Neural crest cell (in vitro differentiated cells): ENCODE results near the gene FLYWCH2. TPM values are rescaled to one million over a fixed set of nuclear protein-coding genes. Genes with fewer than 3 reads are reported as not detected.
"Not testable (repeated sequence)": the region's sequence is repeated elsewhere in the genome, so short reads cannot be mapped to it uniquely, and the experiment has no call there.

ENCODE experiments used
- DNase-seq: peaks from one replicate; pipeline ENCODE4 v3.0.0; 2021; ENCODE audit warnings: low read depth, mixed read lengths, low spot score
- H3K27ac Mint-ChIP-seq: one replicate; pipeline ENCODE4 v1.8.0; 2021; ENCODE audit warnings: mild to moderate bottlenecking, mixed read lengths; ENCODE audit not compliant: unreplicated experiment
- H3K27me3 Mint-ChIP-seq: 2 replicates; pipeline ENCODE4 v1.8.0; 2021; ENCODE audit warnings: low read depth, mild to moderate bottlenecking, mixed read lengths
- H3K36me3 Mint-ChIP-seq: 2 replicates; pipeline ENCODE4 v1.8.0; 2021; ENCODE audit warnings: low read depth, mild to moderate bottlenecking, mixed read lengths
- H3K4me1 Mint-ChIP-seq: 2 replicates; pipeline ENCODE4 v1.8.0; 2021; ENCODE audit warnings: mixed read lengths
- H3K4me3 Mint-ChIP-seq: one replicate; pipeline ENCODE4 v1.8.0; 2021; ENCODE audit warnings: mild to moderate bottlenecking, mixed read lengths
- H3K9me3 Mint-ChIP-seq: 2 replicates; pipeline ENCODE4 v1.8.0; 2021; ENCODE audit warnings: mixed read lengths
- total RNA-seq: library from RNA; stranded (reverse); gene quantifications from 2 replicates; pipeline ENCODE4 v1.2.1, GENCODE V29; 2021
- TF ChIP-seq, protein P1 (sequence below): fragments of 200-600 bp; sonication (generic); conservative IDR thresholded peaks from 2 replicates; pipeline ENCODE4 v1.5.0; 2021; ENCODE audit warnings: antibody characterized with exemption, mild to moderate bottlenecking

The FLYWCH2 gene
- total RNA-seq, 1 donor from 2014 or later: 32.3 TPM

DNA sequence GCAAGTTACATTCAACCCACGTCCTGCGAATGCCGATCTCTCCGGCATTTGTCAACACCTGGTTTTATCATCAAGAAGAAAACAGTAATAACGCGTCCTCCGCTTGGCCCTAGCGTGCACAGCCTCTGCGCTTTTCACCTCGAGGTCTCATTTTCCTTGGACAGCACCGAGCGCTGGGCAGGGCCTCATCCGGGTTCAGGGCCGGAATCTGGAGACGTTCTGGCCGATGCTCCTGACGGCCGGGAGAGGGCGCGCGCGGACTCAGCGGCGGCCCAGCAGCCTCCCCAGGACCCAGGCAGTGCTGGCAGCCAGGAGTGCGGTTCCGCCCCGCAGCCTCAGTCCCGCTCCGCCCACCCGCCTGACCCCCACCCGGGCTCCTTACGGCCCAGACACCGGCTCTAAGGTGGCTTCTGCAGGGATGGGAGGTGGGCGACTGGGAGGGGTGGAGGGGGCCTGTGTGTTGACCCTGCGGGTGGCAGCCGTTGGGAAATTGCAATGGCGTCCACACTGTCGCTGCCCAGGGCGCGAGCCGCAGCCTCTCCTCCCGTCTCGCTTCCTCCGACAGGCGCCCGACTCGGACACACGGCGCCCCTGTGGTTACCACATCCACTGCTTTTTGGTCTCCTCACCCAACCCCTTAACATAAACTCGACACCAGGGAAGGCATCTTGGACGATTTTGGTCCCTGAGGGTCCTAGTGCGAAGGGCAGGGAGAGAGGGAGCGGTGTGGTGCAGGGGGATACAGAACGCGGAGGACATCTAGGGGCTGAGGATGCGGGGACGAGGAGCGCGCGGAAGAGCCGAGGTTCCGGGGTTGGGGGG is 21.3 kb downstream of the FLYWCH2 start:
- peak overlapping the region; percentile 97 for H3K4me3 Mint-ChIP-seq
- peak; percentile 77 for DNase-seq
- H3K27me3 Mint-ChIP-seq: peaks cover 7% of the 10 kb centered on the region
- peaks cover 5% of the 10 kb centered on the region for H3K9me3 Mint-ChIP-seq
- H3K27ac Mint-ChIP-seq: peak overlapping the region; percentile 98
- TF ChIP-seq, protein P1, sequence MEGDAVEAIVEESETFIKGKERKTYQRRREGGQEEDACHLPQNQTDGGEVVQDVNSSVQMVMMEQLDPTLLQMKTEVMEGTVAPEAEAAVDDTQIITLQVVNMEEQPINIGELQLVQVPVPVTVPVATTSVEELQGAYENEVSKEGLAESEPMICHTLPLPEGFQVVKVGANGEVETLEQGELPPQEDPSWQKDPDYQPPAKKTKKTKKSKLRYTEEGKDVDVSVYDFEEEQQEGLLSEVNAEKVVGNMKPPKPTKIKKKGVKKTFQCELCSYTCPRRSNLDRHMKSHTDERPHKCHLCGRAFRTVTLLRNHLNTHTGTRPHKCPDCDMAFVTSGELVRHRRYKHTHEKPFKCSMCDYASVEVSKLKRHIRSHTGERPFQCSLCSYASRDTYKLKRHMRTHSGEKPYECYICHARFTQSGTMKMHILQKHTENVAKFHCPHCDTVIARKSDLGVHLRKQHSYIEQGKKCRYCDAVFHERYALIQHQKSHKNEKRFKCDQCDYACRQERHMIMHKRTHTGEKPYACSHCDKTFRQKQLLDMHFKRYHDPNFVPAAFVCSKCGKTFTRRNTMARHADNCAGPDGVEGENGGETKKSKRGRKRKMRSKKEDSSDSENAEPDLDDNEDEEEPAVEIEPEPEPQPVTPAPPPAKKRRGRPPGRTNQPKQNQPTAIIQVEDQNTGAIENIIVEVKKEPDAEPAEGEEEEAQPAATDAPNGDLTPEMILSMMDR: peak; percentile 94
- H3K36me3 Mint-ChIP-seq: peaks cover 3% of the 10 kb centered on the region
- H3K4me1 Mint-ChIP-seq: peaks cover 26% of the 10 kb centered on the region

DNA sequence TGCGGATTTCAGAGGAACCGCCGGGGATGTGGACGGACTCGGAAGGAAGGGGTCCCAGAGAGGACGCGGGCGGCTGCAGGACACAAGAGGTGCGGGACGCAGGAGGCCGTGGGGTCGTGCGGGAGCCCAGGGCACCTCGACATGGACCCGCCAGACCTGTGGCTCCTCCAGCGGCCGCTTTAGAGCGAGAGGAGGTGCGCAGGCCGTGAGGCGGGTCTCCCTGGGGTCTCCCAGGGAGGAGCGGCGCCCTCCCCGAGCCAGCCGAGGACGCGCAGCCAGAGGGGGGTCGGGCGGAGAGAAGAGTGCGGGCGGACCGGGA is 21.9 kb downstream of the FLYWCH2 start:
- H3K4me1 Mint-ChIP-seq: peaks cover 26% of the 10 kb centered on the region
- peak overlapping the region; percentile 97 for H3K4me3 Mint-ChIP-seq
- DNase-seq: no peak
- TF ChIP-seq, protein P1: no peak
- peaks cover 5% of the 10 kb centered on the region for H3K9me3 Mint-ChIP-seq
- H3K27ac Mint-ChIP-seq: peak overlapping the region; percentile 98
- peaks cover 3% of the 10 kb centered on the region for H3K36me3 Mint-ChIP-seq
- H3K27me3 Mint-ChIP-seq: peaks cover 9% of the 10 kb centered on the region

DNA sequence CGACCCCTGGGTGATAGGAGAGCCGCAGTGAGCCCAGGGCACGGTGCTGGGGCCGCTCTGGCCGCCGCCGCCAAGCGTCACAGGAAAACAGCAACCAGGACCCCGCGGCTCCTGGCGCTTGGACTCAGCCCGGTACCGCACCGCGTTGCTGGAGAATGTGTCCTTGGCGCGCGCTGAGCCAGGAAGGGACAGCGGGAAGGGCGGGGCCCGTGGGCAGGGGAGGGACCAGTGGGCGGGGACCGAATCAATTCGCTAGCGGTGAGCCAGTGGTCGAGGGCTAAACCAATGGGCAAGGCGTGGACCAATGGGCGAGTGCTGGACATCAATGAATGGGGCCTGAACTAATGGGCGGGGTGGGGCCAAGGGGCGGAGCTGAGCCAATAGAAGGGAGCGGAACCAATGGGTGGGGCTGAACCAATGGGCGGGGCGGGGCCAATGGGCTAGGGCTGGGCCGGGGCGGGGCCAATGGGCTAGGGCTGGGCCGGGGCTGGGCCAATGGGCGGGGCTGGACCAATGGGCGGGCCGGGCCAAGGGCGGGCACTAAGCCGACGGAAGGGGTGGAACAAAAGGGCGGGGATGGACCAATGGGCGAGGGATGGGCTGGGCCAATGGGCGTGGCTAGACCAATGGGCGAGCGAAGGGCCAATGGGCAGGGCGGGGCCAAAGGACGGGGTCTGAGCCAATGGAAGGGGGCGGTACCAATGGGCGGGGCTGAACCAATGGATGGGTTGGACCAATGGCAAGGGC is 22.4 kb downstream of the FLYWCH2 start:
- TF ChIP-seq, protein P1: no peak
- peaks cover 5% of the 10 kb centered on the region for H3K9me3 Mint-ChIP-seq
- peaks cover 26% of the 10 kb centered on the region for H3K4me1 Mint-ChIP-seq

DNA sequence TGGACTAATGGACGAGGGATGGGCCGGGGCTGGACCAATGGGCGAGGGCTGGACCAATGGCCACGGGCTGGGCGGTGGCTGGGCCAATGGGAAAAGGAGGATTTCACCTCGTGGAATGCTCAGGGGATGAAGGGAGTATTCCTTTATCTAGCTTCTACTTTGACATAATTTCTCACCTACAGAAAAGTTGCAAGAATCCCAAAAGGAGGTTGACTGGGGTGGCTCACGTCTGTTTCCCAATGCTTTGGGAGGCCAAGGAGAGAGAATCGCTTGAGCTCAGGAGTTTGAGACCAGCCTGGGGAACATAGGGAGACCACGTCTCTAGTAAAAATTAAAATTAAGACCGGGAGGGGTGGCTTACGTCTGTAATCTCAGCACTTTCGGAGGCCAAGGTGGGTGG is 23.0 kb downstream of the FLYWCH2 start:
- Mint-ChIP-seq H3K4me3 (peak overlapping the region; percentile 97), H3K9me3 (peaks cover 5% of the 10 kb centered on the region), H3K27ac (peak overlapping the region; percentile 73)

More for the DNA sequence above, 22.4 kb downstream of the FLYWCH2 start:
- Mint-ChIP-seq H3K27me3 (peaks cover 11% of the 10 kb centered on the region), H3K36me3 (peaks cover 3% of the 10 kb centered on the region), H3K27ac (peak overlapping the region; percentile 73), H3K4me3 (peak overlapping the region; percentile 97)
- peak; percentile 97 for DNase-seq

DNA sequence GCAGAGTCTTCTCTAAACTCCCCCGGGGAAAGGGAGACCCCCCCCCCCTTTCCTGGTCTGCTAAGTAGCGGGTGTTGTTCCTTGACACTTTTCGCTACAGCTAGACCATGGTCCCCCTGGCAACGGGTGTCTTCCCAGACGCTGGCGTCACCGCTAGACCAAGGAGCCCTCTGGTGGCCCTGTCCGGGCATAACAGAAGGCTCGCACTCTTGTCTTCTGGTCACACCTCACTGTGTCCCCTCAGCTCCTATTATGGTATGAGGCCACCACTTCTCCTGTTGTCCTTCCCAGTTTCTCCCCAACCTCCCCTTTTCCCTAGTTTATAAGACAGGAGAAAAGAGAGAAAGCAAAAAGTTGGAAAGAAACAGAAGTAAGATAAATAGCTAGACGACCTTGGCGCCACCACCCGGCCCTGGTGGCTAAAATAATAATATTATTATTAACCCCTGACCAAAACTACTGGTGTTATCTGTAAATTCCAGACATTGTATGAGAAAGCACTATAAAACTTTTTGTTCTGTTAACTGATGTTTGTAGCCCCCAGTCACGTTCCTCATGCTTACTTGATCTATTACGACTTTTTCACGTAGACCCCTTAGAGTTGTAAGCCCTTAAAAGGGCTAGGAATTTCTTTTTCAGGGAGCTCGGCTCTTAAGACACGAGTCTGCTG is 24.2 kb downstream of the FLYWCH2 start:
- TF ChIP-seq, protein P1: peak; percentile 65
- DNase-seq: peak; percentile 55
- peaks cover 33% of the 10 kb centered on the region for H3K4me1 Mint-ChIP-seq
- H3K36me3 Mint-ChIP-seq, H3K9me3 Mint-ChIP-seq, H3K27ac Mint-ChIP-seq: not testable (repeated sequence)
- peak overlapping the region; percentile 76 for H3K4me3 Mint-ChIP-seq
- peaks cover 16% of the 10 kb centered on the region for H3K27me3 Mint-ChIP-seq

More for the DNA sequence above, 23.0 kb downstream of the FLYWCH2 start:
- DNase-seq: no peak
- Mint-ChIP-seq H3K4me1 (peaks cover 26% of the 10 kb centered on the region), H3K36me3 (peaks cover 3% of the 10 kb centered on the region), H3K27me3 (peaks cover 14% of the 10 kb centered on the region)
- TF ChIP-seq, protein P1: no peak
